Stimulated activated CD8-positive, alpha-beta memory T cell treated with anti-CD3 and anti-CD28 coated beads, Interleukin-12 subunit alpha, Interleukin-12 subunit beta, amount 100 ng/mL, for 4 hours (primary cell): Measurements from ENCODE around the gene TF.

Source experiments
- DNase-seq: peaks from one replicate; pipeline ENCODE4 v3.0.0-alpha.2; 2020; ENCODE audit warnings: low read depth

Gene TF

DNA sequence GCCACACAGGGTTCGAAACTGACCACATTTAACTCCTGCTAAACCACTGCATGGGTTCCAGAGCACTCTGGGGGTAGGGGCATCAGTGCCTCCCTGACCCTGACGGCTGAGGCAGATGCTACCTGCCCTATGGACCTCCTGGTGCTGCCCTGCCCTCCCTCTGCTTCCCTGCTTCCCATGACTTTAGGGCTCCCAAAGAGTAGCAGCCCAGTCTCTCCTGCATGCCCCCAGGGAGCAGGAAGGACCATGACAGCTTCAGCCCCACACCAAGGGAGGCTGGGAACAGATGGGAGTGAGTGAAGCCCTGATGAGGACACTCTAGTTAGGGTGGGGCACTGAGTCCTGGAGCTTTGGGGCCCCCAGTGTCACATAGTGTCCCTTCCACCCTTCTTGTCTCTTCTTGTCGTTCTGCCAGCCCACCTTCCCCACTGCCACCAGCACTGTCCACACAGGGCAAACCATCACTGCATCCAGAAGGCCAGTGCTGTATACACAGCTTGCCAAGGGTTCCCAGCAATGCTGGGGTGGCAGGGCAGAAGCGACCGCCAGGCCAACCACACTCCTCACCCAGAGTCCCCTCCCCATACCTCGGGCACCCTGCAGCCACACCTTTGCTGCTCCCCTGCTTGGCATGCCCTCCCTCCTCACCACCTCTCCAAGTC is 90.4 kb downstream of the TF start:
- DNase-seq: no peak

DNA sequence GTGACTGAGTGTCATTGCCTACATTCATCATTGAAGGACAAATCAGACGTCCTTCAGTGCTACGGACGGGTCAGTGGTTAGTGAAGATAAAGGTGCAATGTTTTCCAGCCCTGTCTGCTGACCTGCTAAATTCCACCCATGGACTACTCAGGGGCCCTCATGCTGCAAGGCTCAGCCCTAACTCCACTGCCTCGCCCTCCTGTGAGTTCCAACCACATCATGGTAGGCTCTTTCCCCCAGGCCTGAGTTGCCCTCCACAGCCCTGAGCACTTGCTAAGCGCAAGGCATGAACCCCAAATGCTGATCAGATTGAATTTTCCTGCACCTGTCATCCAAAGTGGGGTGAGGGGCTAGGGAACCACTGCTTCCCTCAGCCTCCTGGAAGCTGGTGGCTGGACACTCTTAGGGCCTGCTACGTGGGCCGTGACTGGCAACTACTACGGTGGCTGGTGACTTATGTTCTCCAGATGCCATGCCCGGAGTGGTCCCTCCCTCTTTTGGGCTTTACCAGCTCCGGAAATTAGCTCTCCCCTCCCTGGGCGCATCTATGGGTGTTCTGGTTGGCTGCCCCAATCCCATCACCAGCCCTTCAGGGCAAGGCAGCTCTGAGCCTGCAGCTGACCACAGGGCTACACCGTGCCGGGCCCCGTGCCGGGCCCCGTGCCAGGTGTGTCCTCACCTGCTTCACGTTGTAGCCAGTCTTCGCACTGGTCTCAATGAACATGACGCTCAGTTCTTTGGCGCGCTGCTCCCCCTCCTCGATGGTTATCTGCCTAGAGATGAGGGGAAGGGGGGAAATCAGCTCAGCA is 91.5 kb downstream of the TF start:
- no peak for DNase-seq

DNA sequence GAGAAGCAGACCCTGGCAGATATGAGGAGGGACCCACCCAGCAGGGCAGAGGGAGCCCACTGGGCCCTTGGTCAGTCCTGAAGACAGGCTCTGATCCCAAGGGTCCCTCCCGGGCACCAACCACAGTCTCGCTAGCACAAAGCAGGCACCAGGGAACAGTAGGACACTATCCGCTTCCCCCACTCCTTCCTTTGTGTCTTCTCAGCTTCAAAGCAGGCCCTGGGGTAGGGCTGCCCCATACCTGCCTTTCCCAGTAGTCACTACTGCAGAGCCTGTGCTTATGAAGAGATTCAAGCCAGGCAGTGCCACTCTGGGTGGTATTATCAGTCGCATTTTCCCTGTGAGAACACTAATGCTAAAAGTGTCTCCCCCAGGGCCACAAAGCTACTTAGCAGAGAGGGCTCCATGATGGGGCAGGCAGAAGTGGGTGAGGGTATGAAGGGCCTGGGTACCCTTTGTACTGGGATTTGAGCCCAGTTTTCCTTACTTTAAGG is 92.2 kb downstream of the TF start:
- DNase-seq: no peak

DNA sequence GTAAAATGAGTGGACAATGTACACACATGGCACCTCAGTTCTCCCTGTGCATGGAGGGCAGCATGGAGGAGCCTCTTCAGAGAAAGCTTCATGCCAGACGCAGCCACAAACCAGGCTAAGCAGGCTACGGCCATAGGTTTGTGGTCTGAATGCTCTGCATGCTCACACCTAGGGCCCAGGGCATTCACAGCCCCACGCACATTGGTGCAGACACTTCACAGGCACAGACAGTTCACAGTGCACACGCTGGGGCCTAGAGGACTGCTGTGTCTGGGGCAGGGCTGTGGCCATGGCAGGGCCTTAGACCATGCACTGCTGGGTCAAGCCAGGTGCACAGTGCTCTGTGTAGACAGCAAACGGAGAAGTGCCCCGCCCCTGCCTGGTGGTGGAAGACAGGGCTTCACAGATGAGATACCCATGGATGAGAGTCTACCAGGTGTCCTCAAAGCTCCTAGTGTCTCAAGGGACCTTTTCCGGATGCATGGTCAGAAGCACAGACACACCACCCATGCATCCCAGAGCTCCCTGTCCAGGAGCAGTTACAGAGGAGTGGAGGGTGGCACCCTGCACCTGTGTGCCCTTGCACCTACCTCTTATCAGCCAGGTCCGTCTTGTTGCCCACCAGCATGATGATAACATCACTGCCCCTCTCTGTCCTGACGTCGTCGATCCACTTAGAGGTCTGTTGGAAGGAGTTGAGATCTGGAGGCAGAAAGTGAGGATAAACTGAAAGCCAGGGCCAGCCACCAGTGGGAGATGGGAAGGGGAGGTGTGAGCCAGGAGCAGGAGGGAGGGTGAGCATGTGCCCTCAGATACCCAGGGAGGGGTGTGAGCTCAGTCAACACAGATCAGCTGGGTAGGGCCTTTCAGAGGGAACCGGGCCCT is 93.0 kb downstream of the TF start:
- DNase-seq: no peak

DNA sequence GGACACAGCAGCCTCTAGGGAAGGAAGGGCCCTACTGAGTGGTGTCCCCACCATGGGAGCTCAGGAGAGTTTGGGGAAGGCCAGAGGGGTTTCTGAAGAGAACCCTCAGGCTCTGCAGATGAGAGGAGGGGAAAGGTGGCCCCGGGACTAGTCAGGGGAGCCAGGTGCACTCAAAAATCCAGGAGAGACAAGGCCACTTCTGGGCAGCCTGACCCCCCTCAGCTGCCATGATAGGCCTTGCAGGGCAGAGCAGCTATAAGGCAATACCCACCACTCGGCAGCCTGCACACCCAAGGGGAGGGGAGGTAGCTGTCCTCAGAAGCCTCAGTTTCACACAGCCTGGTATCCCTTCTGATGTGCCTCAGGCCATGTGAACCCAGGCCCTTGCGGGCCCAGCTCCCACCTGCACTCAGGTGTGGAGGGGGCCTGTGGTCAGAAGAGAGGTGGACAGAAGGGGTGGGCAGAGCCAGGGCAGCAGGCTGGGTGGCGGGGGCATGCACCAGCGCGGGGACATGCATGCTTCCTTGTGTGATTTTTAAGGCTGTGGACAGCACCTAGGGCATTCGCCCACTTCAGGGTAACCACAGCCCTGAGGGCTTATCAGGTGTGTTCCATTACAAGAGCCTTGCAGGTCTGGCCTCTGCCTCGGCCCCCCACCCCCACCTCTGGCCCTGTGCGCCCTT is 94.0 kb downstream of the TF start:
- no peak for DNase-seq

DNA sequence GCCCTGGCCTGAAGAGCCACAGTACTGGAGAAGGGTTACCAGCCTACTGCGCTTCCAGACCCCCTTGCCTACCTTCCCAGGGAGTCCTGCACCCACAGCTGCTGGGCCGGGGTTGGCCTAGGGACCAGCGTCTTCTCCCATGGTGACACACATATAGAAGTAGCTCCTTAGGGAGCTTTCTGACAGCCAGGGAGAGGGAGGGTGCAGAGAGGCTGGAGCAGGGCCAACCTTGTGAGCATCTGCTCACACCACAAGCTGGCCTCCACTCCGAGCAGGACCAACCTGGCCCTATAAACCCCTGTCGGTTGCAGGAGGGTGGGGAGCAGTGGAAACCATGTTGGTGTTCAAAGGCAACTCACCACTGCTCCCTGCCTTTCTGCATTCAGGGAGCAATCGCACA is 94.6 kb downstream of the TF start:
- DNase-seq: no peak

DNA sequence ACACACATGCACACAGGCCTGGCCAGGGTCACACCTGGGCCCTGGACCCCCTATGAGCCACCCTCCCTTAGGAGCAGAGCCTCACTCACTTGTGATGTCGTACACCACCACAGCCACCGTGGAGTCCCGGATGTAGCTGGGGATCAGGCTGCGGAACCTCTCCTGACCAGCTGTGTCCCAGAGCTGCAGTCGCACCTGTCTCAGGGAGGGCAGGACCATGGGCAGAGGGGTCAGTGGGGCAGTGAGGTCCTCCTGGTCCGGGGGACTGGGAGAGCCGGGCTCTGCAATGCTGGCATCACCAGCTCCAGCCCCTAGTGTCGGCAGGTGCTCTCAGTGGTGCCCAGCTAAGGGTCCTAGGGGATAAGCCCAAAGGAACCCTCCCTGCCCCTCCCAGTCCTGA is 95.0 kb downstream of the TF start:
- no peak for DNase-seq

DNA sequence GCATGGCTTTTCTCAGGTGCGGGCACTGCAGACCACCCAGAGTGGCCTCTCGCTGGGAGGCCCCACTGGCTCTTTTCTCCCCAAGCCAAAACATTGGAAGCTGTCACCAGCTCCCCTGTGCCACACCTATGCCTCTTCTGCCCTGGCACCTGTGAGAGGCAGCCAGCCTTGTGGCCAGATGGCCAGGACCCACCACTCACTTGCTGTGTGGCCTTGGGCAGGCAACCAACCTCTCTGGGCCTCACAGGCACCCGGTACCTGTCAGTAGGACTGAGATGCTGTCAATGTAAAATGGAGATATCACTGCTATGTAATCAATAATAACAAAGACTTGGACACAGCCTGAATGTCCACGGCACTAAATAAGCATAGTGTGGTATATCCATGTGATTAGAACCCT is 96.0 kb downstream of the TF start:
- no peak for DNase-seq

DNA sequence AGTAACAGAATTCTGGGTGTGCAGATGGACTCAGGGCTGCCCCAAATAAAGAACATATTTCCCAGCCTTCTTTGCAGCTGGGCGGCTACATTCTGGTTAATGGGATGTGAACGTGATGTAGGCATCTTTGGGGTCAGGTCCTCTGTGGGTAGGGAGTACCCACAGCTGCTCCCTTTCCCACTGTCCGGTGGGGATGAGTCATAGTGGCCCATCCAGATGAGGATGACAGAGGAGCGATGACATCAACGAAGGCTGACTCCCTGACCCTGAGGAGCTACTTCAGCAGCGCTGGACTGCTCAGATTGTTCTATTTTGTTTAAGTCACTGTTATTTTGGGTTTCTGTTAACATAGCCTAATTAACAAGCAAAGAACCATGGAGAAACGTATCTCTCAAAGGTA is 97.4 kb downstream of the TF start:
- DNase-seq: no peak

DNA sequence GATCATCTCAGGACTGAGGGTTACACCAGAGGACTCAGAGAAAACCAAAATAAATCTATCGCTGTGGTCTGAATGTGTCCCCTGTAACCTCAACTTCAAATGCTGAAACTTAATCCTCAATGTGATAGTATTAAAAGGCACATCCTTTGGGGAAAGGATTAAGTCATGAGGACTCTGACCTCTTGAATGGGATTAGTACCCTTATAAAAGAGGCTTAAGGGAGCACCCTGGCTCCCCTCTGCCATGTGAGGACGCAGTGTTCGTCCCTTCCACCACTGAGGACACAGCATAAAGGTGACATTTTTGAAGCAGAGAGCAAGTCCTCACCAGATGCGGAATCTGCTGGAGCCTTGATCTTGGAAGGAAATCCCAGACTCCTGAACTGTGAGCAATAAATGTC is 98.9 kb downstream of the TF start:
- DNase-seq: no peak
